Muscle of back (tissue), 13 donors: Measurements from ENCODE around the gene SDC3. TPM values are rescaled to one million over a fixed set of nuclear protein-coding genes. Genes with fewer than 3 reads are reported as not detected.
"Not testable (repeated sequence)": the region's sequence is repeated elsewhere in the genome, so short reads cannot be mapped to it uniquely, and the experiment has no call there.

Experiments
- DNase-seq, 3 donors: peaks; one replicate each; pipeline versions ENCODE4 v3.0.0 to v3.0.0-alpha.2; 2013
- long read RNA-seq, 9 donors: transcript quantifications; one replicate each; lab custom pipeline, GENCODE V29; 2026
- polyA plus RNA-seq, 10 donors: library from polyadenylated mRNA; unstranded; fragments of 120-200 nt; gene quantifications; one replicate each; pipeline ENCODE4 v1.2.1, GENCODE V29; 2013; ENCODE audit not compliant: insufficient read length in 10 of 10

Gene SDC3
- polyA plus RNA-seq: 10 to 100 TPM; 33.9 to 62.1 (median 41.1) TPM
- long read RNA-seq, donor 1, full-length matches to known transcripts: 16 of 24 reads
- long read RNA-seq, donor 1, partial matches to known transcripts: 8 of 24 reads
- long read RNA-seq, donor 1, other reads (novel, unspliced or antisense): 0 of 24 reads
- long read RNA-seq, donor 2, full-length matches to known transcripts: 14 of 19 reads
- long read RNA-seq, donor 2, partial matches to known transcripts: 5 of 19 reads
- long read RNA-seq, donor 2, other reads (novel, unspliced or antisense): 0 of 19 reads
- long read RNA-seq, donor 3: 0 reads
- long read RNA-seq, donor 4, full-length matches to known transcripts: 11 of 11 reads
- long read RNA-seq, donor 4, partial matches to known transcripts: 0 of 11 reads
- long read RNA-seq, donor 4, other reads (novel, unspliced or antisense): 0 of 11 reads
- long read RNA-seq, donor 5, full-length matches to known transcripts: 18 of 108 reads
- long read RNA-seq, donor 5, partial matches to known transcripts: 85 of 108 reads
- long read RNA-seq, donor 5, other reads (novel, unspliced or antisense): 5 of 108 reads
- long read RNA-seq, donor 6, full-length matches to known transcripts: 9 of 15 reads
- long read RNA-seq, donor 6, partial matches to known transcripts: 6 of 15 reads
- long read RNA-seq, donor 6, other reads (novel, unspliced or antisense): 0 of 15 reads
- long read RNA-seq, donor 7, full-length matches to known transcripts: 7 of 7 reads
- long read RNA-seq, donor 7, partial matches to known transcripts: 0 of 7 reads
- long read RNA-seq, donor 7, other reads (novel, unspliced or antisense): 0 of 7 reads
- long read RNA-seq, donor 8, full-length matches to known transcripts: 10 of 17 reads
- long read RNA-seq, donor 8, partial matches to known transcripts: 7 of 17 reads
- long read RNA-seq, donor 8, other reads (novel, unspliced or antisense): 0 of 17 reads
- long read RNA-seq, donor 9, partial matches to known transcripts: 6 of 6 reads
- long read RNA-seq, donor 9, other reads (novel, unspliced or antisense): 0 of 6 reads

- peak in 1 of 3 donors; percentile 59 for DNase-seq
Measured at GRCh38 chr1:30908696-30909364, at the start of gene SDC3. Gene SDC3, minus strand, starts transcription at chr1:30908758. Its CDS starts 172 bp downstream, at chr1:30908586.

DNA sequence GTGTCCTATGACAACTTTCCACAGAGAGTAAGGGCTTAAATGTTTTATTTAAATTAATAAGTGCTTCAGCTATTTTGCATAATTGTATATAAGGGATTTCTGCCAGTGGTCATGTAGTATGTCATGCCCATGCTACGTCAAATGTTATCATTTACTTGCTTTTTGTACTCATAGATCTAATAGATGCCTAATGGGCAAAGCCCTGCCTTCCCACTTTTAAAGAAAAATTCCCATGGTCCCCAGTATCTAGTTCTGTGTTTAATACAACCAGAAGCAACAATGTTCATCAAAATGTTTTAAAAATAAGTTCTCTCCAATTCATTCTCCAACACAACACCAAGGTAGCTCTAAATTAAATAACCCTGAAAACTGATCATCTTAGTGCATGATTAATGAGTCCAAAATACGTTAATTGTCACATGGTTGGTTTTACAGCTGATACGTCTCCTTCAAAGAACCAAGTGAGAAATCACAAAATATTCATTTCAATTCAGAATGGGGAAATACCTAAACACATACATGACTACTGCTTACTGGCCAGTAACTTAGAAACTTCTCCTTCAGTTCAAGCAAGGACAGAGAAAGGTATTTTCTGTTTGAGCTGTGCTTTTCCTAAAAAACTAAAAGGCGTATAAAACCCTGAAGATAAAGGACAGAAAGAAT, 49.1 kb upstream of the SDC3 start:
- DNase-seq: no peak

DNA sequence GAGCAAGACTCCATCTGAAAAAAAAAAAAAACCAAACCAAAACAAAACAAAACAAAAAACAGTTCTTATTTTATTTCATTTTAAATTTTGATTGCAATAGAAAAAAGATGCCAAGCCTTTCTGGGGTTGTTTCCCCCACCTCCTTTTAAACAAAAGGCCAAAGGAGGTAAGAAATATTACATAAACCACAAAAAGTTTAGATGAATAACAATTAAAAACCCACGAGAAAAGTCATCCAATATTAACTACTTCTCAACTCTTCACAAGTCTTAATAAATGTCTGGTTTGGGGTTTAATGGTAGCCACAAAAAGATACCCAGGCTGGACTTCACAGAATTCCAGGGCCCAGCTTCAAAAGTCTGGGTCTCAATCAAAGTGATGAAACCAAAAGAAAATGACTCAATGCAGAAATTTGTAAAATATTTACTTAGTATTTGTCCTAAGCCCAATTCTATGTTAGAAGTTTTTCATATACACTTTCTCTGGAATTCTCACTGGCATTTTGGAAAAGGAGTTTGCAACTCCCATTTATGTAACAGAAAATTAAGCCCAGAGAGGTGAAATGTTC, 47.0 kb upstream of the SDC3 start:
- peak in 1 of 3 donors; percentile 28 for DNase-seq

GRCh38 chr1:30953685-30954084, 45.1 kb upstream of the SDC3 start:
- no peak for DNase-seq

GRCh38 chr1:30952098-30952497, 43.5 kb upstream of the SDC3 start:
- DNase-seq: no peak

- DNase-seq: no peak
Measured at GRCh38 chr1:30950700-30951099, 42.1 kb upstream of the SDC3 start.

GRCh38 chr1:30950053-30950452, 41.5 kb upstream of the SDC3 start:
- DNase-seq: no peak

GRCh38 chr1:30949487-30949838, 40.9 kb upstream of the SDC3 start:
- DNase-seq: not testable (repeated sequence)

DNA sequence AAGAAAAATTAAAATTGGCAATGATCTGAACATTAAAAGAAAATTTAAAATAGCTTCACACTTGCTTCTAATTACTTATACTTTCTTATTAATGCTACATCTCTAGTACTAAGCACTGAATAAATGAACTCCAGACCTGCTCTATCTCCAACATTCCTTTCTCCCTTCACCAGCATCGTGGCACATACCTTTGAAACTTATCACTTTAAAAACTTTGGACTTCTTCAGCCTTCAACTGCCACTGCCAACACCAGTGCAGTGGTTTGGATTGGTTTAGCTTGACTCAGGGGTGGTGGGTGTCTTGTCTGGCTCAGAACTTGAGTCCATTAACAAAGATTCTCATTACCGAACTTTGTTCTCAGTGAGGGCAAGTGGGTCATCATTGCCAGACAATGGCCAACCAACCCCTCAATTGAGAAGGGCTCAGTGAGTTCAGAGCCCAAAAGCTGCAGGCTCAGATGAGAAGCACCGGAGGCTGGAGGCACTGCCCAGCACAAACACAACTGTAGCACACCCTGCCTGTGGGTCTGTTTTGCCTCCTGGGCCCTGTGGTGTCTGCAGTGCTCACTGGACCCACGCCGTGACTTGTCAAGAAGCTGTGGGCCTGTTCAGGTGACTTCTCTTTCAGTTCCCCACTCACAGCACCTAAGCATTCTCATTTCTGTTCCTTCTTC, 40.4 kb upstream of the SDC3 start:
- not testable (repeated sequence) for DNase-seq

DNA sequence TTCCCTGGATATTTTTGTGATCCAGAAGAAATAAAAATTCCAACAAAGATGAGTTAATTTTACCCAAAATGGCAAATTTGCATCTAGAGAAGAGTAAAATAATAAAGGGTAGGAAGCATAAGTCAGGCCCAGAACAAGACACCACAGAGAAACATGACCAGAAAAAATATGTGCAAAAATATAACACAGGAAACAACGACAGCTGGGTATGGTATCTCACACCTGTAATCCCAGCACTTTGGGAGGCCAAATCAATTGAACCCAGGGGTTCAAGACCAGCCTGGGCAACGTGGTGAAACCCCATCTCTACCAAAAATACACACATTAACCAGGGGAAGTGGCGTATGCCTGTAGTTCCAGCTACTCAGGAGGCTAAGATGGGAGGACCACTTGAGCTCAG, 39.7 kb upstream of the SDC3 start:
- no peak for DNase-seq

- DNase-seq: no peak
Measured at GRCh38 chr1:30947212-30947611, 38.7 kb upstream of the SDC3 start.

DNA sequence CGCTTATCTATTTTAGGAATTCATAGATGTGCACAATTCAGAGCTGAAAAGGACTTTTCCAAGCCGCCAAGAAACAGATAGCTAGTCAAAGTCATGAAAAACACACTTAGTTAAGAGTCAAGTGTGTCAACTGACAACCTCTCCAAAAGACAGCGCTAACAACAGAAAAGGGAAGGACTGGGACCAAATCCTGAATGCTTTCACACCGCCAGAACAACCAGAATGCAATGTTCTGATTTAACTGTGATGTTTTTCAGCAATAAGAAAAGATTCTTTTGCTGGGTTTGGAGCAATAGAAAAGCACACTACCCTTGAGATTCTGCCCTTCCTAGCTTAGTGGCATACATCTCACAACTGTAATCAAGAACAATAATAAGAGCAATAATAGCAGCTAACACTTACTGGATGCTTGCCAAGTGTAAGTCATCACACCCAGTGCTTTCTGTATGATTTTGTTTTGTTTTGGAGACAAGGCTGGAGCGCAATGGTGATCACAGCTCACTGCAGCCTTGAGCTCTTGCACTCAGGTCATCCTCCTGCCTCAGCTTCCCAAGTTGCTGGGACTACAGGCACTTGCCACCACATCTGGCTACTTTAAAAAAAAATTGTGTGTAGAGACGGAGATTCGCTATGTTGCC, 33.9 kb upstream of the SDC3 start:
- no peak for DNase-seq

DNA sequence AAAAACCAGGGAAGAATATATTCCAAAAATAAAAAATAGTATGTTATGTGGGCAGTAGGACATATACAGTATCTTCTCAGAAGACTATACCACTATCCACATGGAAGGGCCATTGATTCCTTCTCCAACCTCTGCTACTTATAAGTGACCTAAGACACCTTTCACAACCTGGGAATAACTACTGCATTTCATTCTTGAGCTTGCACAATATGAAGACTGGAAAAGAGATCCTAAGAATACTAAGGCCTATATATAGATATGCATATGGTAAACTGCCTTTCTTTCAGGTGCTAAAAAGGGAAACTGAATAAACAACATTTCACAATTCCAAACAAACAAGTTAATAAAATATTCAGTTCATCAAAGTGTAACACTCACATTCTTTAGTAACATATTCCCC, 32.0 kb upstream of the SDC3 start:
- DNase-seq: no peak

DNA sequence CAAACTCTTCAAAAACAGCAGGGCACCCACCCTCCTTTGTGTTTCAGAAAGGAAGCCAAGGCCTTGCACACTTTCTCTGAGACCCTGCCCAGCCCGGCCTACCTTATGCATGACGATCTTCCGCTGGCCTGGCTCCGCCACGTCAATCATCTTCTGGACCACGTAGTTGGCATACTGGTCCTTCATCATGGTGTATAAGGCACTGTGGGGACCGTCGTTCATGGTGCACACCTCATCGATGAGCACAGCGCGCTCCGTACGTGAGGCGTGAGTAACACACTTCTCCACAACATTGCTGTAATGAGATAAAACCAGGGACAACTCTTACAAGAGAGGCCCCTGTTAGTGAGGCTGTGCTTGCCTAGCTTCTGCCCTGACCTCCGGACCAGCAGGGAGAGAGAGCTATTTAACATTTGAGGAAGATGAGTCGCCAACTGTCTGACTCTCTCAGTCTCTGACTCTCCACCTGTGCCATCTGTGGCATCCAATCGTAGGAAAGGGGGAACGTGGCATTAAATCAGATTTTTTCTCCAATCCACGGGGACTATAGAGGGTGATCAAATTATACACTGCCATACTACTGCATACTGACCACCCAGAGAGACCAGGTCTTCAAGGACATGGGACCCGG, 28.1 kb upstream of the SDC3 start:
- no peak for DNase-seq

DNA sequence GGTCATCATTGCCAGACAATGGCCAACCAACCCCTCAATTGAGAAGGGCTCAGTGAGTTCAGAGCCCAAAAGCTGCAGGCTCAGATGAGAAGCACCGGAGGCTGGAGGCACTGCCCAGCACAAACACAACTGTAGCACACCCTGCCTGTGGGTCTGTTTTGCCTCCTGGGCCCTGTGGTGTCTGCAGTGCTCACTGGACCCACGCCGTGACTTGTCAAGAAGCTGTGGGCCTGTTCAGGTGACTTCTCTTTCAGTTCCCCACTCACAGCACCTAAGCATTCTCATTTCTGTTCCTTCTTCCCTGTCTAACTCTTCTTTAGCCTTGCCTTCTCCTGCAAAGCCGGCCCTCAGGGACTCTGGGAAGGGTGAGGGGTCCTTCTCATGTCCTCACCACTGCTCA, 27.2 kb upstream of the SDC3 start:
- DNase-seq: not testable (repeated sequence)

GRCh38 chr1:30934613-30935012, 26.1 kb upstream of the SDC3 start:
- DNase-seq: no peak

DNA sequence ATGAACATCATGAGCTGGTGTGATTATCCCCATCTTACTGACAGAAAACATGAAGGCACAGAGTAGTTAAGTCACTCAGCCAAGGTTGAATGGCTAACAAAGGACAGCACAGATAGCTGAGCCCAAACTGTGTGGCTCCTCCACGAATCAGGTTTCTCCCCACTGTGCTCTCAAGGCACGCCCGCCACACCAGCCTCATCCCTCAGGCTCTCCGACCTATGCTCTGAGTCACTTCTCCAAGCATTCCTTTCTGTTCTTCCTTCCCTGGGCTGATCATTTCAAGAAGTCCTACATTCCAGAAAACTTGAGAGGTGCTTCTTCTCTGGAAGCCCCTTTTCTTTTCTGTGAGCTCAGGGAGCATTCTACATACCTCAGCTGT, 25.3 kb upstream of the SDC3 start:
- DNase-seq: no peak

DNA sequence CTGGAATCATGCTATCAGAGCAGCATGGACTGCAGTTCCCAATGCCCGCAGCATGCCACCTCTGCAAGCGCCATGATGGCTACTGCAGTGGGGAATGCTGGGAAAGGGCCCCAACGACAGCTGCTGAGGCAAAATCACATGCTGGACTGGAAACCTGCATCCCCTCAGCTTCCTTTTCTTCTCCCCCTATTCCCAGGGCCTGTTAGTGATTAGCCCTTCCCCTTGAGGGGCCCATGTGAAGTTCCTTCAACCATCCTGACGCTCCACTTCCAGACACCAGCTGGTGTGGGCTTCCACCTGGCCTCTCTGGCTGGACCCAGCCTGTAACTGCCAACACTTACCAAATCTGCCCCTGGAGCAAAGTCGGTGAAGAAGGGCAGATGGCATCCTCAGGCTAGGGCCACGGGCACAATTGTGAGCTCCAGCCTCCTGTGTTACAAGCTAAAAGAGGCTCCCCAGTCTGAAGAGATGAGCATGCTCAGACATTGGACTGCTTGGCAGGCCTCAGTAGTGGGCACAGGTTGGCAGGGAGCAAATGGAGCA, 22.1 kb upstream of the SDC3 start:
- DNase-seq: no peak

DNA sequence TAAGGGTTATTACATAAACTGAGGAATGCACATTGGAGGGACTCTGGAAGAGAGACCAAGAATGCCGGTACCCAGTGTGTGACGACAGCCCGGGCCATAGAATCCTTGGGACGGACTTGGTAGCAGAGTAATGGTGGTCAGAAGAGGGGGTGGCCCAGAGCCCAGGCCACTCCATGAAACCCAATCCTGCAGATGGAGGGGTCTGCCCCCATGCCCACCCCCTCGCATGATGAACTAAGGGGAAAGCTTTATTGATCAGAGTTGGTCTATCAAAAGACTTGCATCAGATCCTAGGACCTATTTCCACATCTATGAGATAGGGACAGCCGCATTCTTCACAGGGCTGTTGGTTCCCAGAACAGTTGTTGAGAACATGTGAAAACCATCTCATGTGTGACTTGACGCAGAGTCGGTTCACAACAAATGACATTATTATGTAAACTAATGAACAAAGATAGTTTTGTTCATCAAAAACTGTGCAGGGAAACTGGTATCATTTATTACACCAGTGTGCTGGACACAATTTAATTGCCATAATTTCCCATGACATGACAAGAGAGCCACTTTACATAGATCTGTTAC, 21.5 kb upstream of the SDC3 start:
- no peak for DNase-seq
